ENCODE results near the gene HTR1D.
"Not testable (repeated sequence)": the region's sequence is repeated elsewhere in the genome, so short reads cannot be mapped to it uniquely, and the experiment has no call there.

HTR1D gene

DNA sequence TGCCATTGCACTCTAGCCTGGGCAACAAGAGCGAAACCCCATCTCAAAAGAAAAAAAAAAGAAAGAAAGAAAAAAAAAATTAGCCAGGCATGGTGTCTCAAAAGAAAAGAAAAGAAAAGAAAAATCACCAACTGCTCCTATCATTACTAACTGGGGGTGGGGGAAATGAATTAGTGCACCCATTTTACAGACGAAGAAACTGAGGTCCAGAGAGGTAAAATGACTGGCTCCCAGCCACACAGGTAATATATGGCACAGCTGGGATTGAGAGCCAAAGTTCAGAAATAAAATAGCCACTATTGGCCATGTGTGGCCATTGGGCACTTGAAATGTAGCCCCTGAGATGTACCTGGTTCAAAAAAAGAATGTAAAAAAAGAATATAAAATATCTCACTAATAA lies 8.8 kb downstream of the HTR1D start:
- TF ChIP-seq, protein P1, sequence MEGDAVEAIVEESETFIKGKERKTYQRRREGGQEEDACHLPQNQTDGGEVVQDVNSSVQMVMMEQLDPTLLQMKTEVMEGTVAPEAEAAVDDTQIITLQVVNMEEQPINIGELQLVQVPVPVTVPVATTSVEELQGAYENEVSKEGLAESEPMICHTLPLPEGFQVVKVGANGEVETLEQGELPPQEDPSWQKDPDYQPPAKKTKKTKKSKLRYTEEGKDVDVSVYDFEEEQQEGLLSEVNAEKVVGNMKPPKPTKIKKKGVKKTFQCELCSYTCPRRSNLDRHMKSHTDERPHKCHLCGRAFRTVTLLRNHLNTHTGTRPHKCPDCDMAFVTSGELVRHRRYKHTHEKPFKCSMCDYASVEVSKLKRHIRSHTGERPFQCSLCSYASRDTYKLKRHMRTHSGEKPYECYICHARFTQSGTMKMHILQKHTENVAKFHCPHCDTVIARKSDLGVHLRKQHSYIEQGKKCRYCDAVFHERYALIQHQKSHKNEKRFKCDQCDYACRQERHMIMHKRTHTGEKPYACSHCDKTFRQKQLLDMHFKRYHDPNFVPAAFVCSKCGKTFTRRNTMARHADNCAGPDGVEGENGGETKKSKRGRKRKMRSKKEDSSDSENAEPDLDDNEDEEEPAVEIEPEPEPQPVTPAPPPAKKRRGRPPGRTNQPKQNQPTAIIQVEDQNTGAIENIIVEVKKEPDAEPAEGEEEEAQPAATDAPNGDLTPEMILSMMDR (IDR thresholded peaks at IDR 0.05; ENCODE audit: low read length, missing control alignments) = no peak
- no peak for DNase-seq (ENCODE audit: low read depth)
- H3K4me3 ChIP-seq (replicated peaks; ENCODE audit: low read depth, low read length) = no peak overlapping the region

DNA sequence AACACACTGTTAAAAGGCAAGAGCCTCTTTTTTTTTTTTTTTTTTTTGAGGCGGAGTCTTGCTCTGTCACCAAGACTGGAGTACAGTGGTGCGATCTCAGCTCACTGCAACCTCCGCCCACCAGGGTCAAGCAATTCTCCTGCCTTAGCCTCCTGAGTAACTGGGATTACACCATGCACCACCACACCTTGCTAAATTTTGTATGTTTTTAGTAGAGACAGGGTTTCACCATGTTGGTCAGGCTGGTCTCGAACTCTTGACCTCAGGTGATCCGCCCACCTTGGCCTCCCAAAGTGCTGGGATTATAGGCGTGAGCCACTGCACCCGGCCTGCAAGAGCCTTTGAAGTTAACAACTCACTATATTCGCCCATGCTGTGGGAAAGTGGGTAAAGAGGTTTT lies 9.6 kb downstream of the HTR1D start:
- not testable (repeated sequence) for DNase-seq (ENCODE audit: low read depth); H3K4me3 ChIP-seq (replicated peaks; ENCODE audit: low read depth, low read length)

DNA sequence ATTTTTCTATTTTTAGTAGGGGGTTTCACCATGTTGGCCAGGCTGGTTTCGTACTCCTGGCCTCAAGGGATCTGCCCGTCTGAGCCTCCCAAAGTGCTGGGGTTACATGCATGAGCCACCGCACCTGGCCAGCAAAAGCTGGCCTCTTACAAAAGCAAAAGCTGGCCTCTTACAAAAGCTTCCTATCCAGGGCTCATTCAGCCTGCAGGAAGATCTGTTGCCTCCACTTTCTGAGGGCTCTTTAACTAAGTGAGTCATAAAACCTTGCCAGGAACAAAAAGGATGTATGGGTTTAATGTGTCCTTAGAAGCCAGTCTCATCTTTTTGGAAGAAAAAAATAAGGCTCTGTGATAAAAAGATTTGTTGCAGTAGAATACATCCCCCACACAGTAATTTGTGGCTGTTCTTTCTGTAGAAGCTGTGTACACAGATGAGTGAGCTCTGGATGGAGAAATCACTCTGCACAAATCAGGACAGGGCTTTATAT lies 15.0 kb downstream of the HTR1D start:
- TF ChIP-seq, protein P1 (IDR thresholded peaks at IDR 0.05; ENCODE audit: low read length, missing control alignments) = no peak
- H3K4me3 ChIP-seq (replicated peaks; ENCODE audit: low read depth, low read length) = no peak overlapping the region
- DNase-seq (ENCODE audit: low read depth) = peak; percentile 53

DNA sequence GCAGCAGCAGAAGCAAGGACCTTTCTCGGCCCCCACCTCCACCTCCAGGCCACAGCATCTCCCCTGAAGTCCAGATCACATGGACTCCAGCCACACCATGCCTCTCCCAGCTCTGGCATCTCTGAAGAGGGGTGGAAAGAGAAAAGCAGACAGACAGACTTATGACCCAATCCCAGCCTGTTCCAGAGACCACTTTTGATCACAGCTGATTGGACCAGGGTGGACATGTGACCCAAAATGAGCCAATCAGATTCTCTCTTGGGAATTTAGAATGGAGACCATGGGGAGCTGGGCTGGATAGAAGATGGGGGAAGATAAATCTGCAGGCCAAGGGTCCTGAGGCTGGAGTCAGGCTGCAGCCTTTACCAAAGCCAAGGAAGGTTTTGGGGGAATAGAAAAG lies 16.4 kb downstream of the HTR1D start:
- DNase-seq (ENCODE audit: low read depth) = no peak
- H3K4me3 ChIP-seq (replicated peaks; ENCODE audit: low read depth, low read length) = no peak overlapping the region
- TF ChIP-seq, protein P1 (IDR thresholded peaks at IDR 0.05; ENCODE audit: low read length, missing control alignments) = no peak

DNA sequence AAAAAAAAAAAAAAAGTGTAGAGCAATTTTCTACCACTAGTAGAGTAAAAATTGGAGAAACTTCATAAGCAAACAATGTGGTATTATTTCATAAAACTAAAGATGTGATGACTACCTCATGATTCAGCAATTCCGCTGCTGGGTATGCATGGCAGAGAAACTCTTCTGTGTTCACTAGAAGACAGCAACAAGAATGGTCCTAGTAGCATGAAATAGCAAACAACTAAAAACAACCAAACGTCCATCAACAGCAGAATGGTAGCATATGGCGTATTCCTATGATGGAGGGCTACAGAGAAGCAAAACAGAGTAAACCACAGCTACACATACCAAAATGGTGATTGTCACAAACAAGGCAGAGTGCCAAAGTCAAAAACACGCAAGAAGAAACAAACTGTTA lies 18.9 kb downstream of the HTR1D start:
- peak; percentile 92 for DNase-seq (ENCODE audit: low read depth)
- TF ChIP-seq, protein P1 (IDR thresholded peaks at IDR 0.05; ENCODE audit: low read length, missing control alignments) = peak; percentile 3
- H3K4me3 ChIP-seq (replicated peaks; ENCODE audit: low read depth, low read length) = no peak overlapping the region

DNA sequence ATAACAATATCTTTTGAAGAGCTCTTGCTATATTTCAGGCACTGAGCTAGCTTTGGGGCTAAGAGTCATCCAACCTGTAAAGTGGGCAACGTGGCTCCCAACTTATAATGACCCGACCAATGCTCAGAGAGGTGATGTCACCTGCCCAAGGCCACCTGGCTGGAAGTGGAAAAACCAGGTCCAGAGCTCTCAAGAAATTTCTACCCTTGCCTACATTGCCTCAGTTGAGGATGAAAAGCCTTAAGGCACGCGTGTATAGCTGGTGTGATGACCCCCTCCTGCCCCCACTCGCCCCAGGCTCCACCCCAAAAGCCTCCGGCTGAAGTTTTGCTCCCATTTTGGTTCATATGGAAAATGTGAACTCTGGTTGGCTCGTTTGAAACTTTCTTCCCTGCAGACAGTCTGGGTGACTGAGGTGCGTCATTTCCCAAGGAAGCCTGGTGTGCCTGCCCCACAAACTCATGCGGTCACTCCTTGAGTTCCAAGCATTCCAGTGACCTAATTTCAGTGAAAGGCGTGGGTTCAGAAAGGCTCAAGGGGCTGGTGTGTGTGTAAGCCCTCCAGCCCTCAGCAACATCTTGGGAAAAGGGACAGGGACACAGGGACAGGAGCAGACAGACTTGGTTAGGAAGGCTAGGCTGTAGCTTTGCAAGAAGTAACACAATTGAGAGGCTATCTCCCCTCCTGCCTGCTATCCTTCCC lies 20.5 kb downstream of the HTR1D start:
- TF ChIP-seq, protein P1 (IDR thresholded peaks at IDR 0.05; ENCODE audit: low read length, missing control alignments) = no peak
- peak; percentile 98 for DNase-seq (ENCODE audit: low read depth)
- no peak overlapping the region for H3K4me3 ChIP-seq (replicated peaks; ENCODE audit: low read depth, low read length)

DNA sequence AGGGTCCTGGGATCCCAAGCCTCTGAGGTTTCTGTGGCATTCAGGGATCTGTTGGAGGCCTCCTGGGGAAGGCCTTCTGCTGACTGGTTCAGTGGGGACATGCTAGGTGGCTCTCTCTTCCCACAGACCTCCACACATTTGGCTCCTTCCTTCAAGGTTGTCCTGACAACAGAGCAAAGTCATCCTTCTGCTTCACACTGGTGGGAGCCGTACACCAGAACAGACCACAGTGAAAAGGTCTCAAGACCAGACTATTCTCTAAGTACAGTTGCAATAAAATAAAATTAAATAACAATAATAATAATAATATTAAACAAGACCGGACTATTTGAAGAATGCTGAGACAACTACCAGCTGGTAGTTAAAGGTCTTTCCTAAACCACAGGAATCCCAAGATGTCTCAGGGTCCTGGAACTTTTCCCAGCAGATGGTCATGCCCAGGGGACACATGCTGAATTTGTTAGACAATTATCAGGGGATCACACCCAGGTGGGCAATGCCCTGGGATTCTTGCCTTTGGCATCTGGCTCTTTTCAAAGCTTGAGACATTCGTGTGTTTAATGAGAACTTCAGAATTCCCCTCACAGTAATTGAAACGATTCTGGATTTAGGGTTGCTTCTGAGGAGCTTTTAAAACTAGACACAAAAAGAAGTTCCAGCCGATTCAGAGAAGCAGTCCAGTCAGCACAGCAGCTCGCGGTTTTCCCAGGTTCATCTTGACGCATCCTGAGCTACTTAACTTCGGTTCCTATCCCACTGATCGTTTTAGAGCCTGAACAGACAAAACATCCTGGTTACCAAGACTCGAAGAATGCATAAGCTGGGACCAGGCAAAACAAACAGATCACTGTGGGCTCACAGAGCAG lies 22.9 kb downstream of the HTR1D start:
- peak; percentile 86 for DNase-seq (ENCODE audit: low read depth)
- TF ChIP-seq, protein P1 (IDR thresholded peaks at IDR 0.05; ENCODE audit: low read length, missing control alignments) = no peak
- no peak overlapping the region for H3K4me3 ChIP-seq (replicated peaks; ENCODE audit: low read depth, low read length)
